Smooth muscle cell of the brain vasculature (primary cell): ENCODE results near the gene FSTL1.
"Not testable (repeated sequence)": the region's sequence is repeated elsewhere in the genome, so short reads cannot be mapped to it uniquely, and the experiment has no call there.

Experiments
- DNase-seq: peaks from one replicate; pipeline ENCODE4 v3.0.0-alpha.2; 2012; ENCODE audit warnings: low read depth, low spot score

FSTL1 gene

DNA sequence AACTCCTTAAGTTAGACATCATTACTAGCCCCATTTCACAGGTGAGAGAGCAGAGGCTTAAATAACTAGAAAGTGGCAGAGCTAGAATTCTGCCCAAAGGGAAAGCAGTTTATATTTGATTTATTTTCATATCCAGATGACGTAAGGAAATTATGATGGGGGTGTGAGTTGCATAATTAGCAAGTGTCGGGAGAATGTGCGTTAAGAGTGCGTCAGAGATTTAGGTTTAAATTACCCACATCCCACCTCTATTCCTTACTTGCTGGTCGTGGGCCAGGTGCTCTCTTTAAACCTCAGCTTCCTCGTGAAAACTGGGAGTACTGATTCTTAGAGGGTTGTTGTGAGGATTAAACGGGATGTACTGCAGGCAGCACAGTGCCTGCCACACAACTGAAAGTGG, 32.3 kb downstream of the FSTL1 start:
- DNase-seq = no peak

DNA sequence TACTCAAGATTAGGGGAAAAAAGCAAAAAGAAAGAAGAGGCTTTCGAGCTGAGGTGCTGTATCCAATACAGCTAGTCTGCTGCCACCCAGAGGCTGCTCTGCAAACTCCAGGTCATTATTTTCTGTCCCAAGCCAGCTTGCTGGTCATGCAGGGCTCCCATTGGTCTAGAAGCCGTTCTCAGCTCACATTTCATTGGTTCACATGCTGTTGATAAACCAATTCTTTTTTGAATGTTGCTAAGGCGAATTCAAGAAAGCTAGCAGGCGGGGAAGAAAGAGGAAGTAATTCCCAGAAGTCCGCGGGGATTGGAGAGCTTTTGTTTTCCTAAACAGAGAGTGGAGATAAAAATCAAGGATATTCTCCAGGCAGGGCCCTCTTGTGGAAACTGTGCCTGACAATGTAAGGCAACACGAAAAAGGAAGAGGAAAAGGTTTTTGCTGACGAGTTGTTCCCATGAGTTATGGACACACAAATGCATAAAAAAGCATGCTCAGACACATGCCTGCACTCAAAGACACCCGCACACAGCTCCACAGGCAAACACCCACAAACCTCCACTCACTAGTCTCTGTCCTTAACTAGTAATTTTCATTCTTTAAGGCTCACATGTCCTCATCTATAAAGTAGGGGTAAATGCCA, 33.4 kb downstream of the FSTL1 start:
- peak; percentile 97 for DNase-seq

DNA sequence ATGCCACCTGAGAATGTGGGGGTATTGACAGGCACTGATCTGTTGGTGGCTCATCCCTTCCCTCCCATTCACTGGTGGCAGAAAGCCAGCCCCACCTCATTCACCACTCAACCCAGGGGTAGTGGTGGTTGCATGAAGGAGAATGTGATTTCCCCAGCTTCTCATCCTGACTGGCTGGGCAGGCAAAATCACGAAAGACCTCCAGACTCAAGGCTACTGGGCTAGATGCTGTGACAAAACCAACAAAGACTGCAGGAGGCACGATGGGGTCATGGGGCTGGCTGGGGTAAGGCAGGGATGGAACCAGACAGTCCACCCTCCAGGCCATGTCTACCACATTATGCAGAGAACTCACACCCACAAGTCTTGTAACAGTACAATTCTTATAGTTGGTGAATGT, 33.9 kb downstream of the FSTL1 start:
- no peak for DNase-seq

DNA sequence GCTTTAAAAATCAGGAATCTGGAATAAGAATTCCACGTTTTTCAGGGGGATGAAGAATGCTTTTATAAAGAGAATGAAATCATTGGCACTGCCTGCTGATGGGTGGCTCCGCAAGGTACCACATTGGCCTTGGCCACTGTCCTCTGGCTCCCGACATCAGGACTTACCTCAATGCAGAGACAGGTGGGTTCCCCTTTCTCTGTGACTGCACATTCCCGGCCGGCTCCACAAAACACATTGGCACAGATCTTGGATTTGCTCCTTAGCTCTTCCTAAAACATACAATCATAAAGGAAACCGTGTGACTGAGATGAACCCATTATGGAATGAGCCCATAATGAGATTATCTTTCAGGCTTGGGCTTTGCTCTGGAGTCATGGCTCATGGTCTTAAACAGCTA, 35.0 kb downstream of the FSTL1 start:
- no peak for DNase-seq

DNA sequence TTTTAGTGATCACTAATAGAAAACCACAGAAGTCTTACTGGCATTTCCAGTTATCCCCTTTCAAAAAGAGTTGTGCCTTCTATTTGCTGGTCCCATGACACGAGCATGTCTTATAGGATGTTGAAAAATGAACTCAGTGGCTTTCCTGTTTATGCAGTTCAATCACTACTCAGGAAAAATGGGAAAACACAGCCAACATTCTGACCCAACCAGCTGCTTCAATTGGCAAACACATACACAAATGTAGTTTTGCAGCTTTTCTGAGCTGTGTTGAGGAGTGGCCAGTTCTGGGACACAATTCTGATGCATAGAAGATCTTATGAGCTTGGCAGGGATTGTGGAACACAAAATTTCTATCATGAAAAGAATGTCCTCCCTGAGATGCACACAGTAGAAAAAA, 40.3 kb downstream of the FSTL1 start:
- DNase-seq = no peak

DNA sequence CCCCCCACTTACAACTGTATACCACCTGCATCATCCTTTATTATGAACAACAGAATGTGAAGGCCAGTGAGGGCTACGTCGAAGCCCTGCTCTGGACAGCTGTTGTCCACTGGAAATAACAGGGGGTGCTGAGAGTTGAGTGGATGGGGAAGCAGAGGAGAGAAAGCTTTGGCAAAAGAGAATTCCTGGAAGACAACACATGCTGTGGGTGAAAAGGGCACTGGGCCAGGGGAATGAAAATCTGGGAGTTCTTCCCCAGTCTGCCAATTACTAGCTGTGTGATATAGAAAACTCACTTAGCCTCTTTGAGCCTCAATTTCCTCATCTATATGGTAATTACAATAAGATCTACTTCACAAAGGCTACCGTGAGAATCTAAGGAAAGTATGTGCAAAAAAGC, 40.7 kb downstream of the FSTL1 start:
- DNase-seq = no peak

DNA sequence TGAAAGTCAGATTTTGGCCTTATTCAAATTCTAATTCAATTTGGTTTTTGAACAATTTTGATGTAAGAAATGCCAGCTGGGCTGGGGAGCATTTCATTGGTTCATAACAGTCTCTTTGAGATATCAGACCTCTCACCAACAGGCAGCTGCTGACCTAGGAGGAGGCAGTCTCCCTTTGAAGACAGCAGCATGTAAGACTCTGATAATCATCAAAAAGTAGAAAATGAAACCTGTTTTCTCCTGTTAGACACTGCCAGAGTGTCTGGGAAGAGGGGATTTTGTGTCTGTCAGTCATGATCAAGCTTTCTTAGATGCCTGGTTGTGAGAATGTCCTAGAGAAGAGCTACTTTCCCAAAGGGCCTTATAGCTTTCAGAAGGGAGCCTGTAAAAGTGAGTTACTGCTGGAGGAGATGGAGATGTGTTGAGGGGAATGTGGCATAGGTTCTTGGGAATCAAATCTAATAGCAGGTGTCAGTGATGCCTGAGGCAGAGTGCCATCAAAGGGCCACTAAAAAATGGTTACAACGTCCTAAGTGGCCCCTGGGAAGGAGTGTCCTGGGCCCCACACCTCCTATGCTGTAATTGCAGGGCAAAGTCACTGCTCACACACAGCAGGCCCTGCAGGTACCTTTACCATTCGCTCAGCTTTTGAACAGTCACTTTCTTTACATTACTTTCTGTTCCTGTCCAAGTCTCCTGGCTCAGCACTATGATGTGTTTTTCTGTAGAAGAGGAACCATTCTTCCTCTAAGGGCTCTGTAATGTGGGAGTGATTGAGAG, 43.1 kb downstream of the FSTL1 start:
- no peak for DNase-seq

DNA sequence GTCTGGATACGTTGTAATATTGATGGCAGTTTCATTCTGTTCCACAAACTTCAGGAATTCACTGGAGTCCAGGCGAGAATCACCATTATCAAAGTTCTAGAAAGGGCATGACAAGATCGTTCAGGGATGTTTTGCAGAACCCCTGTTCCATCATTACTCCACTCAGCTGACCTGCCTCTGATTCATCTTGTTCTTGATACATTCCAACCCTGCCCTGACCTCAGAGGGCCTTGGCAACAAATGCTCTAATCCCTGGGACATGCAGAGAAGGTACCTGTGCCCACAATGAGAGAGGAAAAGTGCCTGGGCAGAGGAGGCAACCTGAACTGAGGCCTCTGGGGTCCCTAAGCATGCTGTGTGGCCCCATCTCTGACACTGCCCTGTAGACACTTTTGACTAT, 45.9 kb downstream of the FSTL1 start:
- no peak for DNase-seq

DNA sequence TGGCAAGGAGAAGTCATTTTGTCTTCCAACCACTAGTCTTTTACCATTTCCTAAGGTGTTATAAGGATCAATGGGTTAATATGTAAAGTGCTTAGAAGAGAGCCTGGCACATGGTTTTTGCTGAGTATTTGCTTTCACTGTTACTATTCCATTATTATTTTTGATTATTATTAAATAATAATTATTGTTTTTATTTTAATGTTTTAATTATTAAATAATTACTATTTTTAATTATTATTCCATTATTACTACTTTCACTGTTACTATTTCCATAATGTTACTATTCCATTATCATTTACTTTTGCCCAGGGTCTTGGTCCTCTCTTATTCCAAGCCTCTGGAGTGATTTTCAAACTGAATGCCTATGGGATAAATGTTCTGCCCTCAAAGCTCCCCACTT, 48.5 kb downstream of the FSTL1 start:
- DNase-seq = no peak

DNA sequence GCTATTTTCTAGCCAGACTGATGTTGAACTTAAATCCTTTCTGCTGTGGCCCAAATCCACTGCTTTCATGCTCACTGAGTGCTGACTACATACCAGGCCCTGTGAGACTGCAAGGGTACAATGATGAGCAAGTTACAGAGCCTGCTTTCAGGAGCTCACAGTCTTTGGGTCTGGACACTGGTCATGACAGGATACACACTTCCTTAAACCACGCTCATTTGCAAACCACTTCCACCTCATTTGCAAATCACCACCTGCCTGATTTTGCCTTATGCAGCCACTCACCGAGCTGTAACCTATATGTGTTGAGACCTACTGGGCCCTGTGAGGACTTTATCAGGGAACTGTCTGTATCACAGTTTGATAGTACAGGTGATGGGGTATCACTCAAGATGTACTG, 51.4 kb downstream of the FSTL1 start:
- DNase-seq = no peak

DNA sequence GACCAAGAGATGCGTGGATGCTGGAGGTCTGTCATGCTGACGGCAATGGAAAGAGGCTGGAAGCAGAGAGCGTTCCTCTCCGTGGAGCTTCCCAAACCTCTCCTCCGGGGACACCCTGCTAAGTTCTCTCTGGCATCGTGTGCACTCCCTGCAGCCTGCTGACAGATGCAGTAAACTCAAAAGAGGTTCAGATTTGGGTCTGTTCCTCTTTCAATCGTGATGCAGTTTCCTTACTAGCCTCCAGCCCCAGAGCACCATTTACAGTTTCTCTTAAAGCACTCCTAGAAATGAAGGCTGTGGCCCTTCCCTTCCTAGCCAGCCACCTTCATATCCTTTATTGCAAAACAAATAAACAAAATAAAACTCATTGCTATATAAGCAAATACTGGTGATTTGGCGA, 54.3 kb downstream of the FSTL1 start:
- DNase-seq = no peak

DNA sequence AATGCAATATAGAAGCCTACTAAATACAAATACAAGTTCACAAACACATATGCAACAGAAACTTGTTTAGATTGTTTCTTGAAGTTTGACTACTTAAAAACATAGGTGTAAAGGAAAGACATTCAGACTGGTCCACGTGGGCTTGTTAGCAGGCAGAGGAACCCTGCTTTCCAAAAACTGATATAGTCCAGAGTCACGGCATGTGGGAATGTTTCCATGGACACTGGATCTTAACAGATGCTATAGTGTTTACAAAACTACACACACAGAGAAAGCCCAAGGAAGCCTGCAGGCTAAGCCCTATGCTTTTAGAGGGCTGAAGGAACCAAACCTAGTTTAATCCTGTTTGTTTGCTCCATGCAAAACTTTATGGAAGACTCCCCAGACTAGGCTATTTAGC, 56.4 kb downstream of the FSTL1 start:
- no peak for DNase-seq

DNA sequence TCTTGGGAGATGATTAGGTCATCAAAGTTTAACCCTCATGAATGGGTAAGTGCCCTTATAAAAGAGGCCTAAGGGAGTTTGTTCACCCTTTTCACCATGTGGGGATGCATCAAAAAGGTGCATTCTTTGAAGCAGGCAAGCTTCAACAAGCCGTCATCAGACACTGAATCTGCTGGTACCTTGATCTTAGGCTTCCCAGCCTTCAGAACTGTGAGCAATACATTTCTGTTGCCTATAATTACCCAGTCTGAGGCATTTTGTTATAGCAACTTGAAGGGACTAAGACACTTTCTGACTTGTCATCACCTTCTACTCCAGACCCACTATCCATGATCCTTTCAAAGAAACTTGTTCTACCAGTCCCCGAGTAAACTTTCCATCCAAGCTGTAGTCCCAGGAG, 57.0 kb downstream of the FSTL1 start:
- DNase-seq = no peak

DNA sequence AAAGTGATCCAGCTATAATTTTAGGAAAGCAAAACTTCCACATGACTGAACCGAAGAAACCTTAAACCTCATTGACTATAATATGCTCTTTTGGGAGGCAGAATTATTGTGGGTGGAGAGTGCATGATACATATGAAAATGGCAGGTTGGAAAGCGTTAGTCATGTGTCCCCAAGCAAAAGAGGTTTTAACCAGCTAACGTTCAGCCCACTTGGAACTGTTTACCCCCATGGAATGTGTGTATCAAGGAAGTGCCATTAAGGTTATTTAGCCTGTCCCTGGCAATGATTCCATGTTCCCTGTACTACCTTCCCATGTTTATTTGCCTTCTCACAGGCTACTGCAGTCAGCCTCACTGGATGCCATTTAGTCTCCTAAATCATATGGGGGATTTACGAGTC, 57.5 kb downstream of the FSTL1 start:
- no peak for DNase-seq

DNA sequence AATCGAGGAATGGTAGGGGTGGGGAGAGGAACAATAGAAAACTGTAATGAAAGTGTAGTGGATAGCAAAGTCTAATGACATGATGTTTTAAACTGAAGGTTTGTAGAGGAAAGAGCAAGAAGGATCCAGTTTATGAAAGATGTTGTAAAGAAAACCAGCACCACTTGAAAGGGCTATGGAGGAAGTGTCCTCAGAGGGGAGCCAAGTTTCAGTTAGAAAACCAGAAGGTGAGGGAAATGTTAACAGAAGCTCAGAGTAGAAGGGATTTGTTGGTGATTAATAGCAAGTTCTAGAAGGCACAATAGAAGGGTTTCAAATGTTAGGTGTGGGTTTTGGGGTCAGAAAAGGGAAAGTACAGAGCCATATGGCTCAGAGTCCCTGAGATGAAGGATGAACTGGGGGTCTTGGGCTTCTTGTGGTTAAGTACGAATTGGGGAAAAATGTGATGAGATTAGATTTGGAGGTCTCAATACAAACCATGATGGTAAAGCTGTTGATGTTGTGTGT, 67.8 kb downstream of the FSTL1 start:
- no peak for DNase-seq

DNA sequence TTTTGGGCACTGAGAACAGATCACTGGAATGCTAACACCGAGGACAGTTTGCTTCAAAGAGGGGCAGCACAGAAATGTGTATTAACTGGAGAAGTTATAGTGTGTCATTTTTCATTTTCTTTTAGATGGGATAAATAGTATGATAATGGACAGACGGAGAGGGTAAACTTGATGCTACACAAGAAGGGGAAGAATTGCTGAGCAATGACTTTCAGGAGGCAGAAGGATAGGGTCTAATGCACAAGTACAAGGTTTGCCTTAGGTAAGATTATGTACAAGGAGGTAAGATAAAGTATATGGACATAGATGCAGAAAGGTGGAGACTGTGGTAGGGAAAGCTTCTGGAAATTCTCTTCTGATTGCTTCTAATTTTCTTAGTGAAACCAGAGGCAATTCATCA, 69.3 kb downstream of the FSTL1 start:
- no peak for DNase-seq

DNA sequence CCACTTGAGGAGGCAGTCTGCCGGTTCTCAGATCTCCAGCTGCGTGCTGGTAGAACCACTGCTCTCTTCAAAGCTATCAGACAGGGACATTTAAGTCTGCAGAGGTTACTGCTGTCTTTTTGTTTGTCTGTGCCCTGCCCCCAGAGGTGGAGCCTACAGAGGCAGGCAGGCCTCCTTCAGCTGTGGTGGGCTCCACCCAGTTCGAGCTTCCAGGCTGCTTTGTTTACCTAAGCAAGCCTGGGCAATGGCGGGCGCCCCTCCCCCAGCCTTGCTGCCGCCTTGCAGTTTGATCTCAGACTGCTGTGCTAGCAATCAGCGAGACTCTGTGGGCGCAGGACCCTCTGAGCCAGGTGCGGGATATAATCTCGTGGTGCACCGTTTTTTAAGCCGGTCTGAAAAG, 72.8 kb downstream of the FSTL1 start:
- DNase-seq = not testable (repeated sequence)

DNA sequence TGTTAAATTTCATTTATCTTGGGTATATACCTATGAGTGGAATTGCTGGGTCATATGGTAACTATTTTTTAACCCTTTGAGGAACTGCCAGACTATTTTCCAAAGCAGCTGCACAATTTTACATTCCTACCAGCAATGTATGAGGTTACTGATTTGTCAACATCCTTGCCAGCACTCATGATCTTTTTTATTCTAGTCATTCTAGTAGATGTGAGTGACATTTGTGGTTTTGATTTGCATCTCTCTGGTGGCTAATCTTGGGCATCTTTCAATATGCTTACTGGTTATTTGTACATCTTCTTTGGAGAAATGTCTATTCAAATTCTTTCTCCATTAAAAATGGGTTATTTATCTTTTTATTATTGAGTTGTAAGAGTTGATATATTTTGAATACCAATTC, 80.3 kb downstream of the FSTL1 start:
- no peak for DNase-seq

DNA sequence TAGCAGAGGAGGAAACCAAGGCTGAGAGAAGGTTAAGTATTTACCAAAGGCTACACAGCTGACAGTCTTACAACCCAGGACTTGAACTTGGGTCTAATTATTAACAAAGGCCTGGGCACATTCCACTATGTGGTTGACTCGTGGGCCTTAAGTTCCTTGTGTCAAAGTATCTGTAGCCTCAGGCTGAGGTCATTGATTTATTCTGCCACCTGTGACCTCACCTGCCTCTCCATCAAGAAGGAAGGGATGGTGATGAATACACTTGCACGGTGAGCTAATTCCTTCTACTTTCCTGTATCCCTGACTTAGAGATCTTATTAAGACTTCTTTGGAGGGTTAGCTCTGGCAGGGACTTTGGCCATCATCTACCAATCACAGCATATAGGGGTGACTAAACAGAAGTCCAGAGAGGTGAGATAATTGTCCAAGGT, 81.7 kb downstream of the FSTL1 start:
- DNase-seq = no peak

DNA sequence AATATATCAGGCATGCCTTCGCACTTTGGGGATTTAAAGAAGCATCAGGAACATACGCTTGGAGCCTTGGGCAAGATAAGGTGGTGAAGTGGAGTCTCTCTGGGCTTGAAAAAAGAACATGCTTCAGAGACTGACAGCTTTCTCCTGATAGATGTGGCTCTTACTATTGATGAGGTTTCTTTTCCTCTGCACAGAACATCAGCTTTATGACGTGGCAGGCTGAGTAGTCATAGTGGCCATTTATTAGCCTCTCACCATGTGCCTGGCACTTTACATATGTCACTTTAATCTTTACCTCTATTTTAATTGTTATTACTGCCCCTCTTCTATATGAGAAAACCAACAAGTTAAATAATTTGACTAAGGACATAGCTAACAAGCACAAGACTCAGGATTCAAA, 82.6 kb downstream of the FSTL1 start:
- no peak for DNase-seq

DNA sequence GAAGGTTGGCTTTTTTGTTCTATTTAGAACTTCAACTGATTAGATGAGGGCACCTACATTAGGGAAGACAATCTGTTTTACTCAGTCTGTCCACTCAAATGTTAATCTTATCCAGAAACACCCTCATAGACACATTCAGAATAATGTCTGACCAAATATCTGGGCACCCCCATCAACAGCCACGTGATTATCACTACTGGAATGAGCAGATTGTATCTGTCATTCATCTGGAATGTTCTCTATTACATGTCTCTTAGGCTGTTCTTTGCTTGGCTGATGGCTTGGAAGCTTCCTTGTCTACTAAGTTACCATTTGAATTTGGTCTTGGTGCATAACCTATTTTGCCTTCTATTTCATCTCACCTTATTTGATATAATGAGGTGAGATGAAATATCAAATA, 86.0 kb downstream of the FSTL1 start:
- no peak for DNase-seq

DNA sequence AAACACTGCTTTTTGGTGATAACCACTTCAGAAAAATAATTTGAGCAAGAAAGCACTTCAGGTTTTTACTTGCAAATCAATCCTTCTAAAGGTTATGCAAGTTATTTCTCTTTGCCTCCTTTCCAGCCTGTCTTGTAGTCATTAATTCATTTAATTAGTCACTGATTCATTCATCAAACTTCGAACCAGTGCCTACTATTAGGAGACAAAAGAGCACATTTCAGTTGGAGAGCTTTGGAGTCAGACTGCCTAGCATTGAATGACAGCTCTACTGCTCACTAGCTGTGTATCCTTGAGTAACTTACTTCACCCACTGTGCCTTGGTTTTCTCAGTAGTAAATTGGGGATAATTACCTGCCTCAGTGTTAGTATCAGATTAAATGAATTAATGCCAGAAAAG, 86.7 kb downstream of the FSTL1 start:
- no peak for DNase-seq

DNA sequence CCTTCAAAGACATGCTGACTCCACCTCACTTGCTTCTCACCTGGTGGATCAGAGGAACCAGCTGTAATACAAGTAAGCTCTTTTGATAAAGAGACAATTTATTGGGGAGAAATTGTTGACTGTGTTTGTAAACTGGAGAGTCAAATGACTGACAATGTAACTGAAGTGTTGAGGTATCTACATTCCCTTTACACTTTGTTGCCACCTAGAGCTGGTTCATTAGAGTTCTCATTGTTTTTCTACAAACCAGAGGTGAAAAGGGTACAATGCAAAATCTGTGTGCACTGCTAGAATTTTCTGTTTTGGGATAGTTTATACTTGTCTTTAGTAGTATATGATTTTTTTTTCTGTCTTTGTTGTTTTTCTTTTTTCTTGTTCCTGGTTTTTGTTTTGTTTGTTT, 93.0 kb downstream of the FSTL1 start:
- no peak for DNase-seq
